ENCODE data around the gene NES.

Gene NES

DNA sequence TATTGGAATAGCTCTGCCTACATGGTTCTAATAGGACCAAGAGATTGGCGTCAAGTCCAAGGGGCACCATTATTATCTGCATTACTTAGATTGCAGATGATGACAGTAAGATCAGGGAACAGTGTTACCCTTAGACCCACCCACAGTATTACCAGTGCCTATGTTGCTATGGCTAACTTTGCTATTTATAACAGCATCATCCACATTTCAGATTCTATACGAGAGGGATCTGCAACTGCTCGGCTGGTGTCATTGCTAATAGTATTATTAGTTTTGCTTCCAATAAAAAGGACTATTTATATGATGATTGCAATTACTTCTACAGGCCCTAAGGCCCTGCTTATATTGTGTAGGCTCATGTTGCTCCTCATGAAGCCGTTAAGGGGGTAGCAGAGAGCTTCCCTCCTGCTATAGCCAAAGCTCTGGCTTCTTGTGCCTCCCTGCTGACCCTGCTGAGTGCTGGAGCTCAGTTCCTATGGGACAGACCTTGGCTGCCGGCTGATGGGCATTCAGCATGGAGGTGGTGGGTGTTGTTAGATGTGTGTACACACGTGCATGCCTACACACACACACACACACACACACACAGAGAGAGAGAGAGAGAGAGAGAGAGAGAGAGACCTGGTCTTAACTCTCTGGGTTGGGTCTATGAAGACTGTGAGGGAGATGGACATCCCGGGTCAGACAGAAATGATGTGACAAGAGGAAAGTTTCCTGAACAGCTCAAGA is 34.0 kb downstream of the NES start:
- H2AFZ ChIP-seq (ENCODE audit: low read length): no peak overlapping the region
- no peak overlapping the region for H3K4me2 ChIP-seq (ENCODE audit: low read length)
- H3K36me3 ChIP-seq (ENCODE audit: insufficient read depth, low read length): no peaks in the 10 kb centered on the region
- no peak for TF ChIP-seq EZH2 (IDR thresholded peaks at IDR 0.05; ENCODE audit: borderline replicate concordance, low read length)
- H3K9ac ChIP-seq (ENCODE audit: low read length): no peak overlapping the region
- H3F3A ChIP-seq (ENCODE audit: insufficient read depth, low read length): no peaks in the 10 kb centered on the region
- no peak overlapping the region for H3K27ac ChIP-seq (ENCODE audit: low read depth, low read length, poor library complexity, severe bottlenecking)
- H3K27me3 ChIP-seq (ENCODE audit: insufficient read depth, low read length): peaks cover 7% of the 10 kb centered on the region; the same call in 1 of the 2 replicates
- H3K4me3 ChIP-seq (ENCODE audit: low read depth, low read length, poor library complexity, severe bottlenecking): no peak overlapping the region
- no peaks in the 10 kb centered on the region for H3K4me1 ChIP-seq (ENCODE audit: insufficient read depth, low read length, severe bottlenecking)
- no peaks in the 10 kb centered on the region for H3K9me3 ChIP-seq (ENCODE audit: low read length)
- H3K9me2 ChIP-seq (ENCODE audit: low read depth, low read length): no peaks in the 10 kb centered on the region
- no peaks in the 10 kb centered on the region for H4K20me1 ChIP-seq (ENCODE audit: insufficient read depth, low read length)
- H3K79me2 ChIP-seq (ENCODE audit: insufficient read depth, low read length): no peaks in the 10 kb centered on the region

DNA sequence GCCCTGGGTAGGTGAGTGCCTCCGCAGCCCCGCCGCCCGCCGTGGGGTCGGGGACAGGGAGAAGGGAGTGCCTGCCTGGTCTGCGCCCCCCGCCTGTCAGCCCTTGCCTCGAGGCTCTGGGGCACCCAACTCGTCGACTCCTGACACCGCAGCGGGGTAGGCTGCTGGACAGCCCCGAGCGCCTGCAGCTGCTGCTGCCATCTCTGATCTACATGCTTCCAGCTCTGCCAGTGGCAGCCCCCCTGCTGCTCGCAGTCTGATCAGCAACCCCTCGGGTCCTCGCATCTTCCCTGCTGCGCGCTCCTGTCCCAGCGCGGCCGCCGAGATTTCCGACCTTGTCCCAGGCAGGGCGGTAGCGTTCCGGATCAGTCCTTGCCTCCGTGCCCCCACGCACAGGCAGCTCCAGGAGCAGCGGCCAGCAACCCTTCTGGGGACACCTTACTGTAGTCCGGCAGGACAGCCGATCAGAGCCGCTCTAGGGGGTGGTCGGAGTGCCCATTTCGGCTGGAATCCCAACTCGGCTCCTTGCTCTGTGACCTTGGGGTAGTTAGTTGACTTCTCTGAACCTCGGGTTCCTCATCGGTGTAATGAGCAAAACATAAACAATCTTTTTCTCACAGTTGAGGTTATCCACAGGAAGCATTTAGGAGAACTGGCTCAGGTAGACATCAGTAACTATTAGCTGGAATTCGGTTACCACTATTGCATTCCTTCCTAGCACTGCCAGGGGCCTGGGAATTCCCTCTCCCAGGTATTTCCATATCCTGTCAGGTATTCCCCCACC is 34.8 kb downstream of the NES start:
- Histone ChIP-seq H3K4me1 (ENCODE audit: insufficient read depth, low read length, severe bottlenecking) (no peaks in the 10 kb centered on the region), H3K27me3 (ENCODE audit: insufficient read depth, low read length) (peaks cover 7% of the 10 kb centered on the region; the same call in 1 of the 2 replicates), H3F3A (ENCODE audit: insufficient read depth, low read length) (no peaks in the 10 kb centered on the region), H3K9me2 (ENCODE audit: low read depth, low read length) (no peaks in the 10 kb centered on the region), H3K9ac (ENCODE audit: low read length) (no peak overlapping the region), H3K36me3 (ENCODE audit: insufficient read depth, low read length) (no peaks in the 10 kb centered on the region), H3K79me2 (ENCODE audit: insufficient read depth, low read length) (no peaks in the 10 kb centered on the region), H4K20me1 (ENCODE audit: insufficient read depth, low read length) (no peaks in the 10 kb centered on the region), H3K4me2 (ENCODE audit: low read length) (no peak overlapping the region), H3K27ac (ENCODE audit: low read depth, low read length, poor library complexity, severe bottlenecking) (no peak overlapping the region), H2AFZ (ENCODE audit: low read length) (no peak overlapping the region), H3K4me3 (ENCODE audit: low read depth, low read length, poor library complexity, severe bottlenecking) (no peak overlapping the region), H3K9me3 (ENCODE audit: low read length) (no peaks in the 10 kb centered on the region)
- TF ChIP-seq EZH2 (IDR thresholded peaks at IDR 0.05; ENCODE audit: borderline replicate concordance, low read length): no peak
- TF ChIP-seq, protein P1, sequence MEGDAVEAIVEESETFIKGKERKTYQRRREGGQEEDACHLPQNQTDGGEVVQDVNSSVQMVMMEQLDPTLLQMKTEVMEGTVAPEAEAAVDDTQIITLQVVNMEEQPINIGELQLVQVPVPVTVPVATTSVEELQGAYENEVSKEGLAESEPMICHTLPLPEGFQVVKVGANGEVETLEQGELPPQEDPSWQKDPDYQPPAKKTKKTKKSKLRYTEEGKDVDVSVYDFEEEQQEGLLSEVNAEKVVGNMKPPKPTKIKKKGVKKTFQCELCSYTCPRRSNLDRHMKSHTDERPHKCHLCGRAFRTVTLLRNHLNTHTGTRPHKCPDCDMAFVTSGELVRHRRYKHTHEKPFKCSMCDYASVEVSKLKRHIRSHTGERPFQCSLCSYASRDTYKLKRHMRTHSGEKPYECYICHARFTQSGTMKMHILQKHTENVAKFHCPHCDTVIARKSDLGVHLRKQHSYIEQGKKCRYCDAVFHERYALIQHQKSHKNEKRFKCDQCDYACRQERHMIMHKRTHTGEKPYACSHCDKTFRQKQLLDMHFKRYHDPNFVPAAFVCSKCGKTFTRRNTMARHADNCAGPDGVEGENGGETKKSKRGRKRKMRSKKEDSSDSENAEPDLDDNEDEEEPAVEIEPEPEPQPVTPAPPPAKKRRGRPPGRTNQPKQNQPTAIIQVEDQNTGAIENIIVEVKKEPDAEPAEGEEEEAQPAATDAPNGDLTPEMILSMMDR (IDR thresholded peaks at IDR 0.05; ENCODE audit: low read length): no peak

DNA sequence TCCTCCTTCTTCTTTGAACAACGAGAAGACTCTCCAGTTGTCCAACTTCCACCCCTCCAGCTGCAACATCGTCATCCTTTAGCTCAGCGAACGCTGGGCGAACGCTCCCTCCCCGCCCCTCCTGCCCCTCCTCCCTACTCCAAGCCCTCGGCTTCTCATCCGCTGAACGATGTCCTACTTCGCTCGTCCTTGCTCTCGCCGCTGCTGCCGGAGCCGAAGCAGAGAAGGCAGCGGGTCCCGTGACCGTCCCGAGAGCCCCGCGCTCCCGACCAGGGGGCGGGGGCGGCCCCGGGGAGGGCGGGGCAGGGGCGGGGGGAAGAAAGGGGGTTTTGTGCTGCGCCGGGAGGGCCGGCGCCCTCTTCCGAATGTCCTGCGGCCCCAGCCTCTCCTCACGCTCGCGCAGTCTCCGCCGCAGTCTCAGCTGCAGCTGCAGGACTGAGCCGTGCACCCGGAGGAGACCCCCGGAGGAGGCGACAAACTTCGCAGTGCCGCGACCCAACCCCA is 35.4 kb downstream of the NES start, which contains the start of gene BCAN:
Gene BCAN, plus strand, starts transcription at position 357 of the 504 bp plus-strand sequence. CDS start 3,938 bp downstream, outside the sequence.
- H3K4me1 ChIP-seq (ENCODE audit: insufficient read depth, low read length, severe bottlenecking): no peaks in the 10 kb centered on the region
- H3K4me3 ChIP-seq (ENCODE audit: low read depth, low read length, poor library complexity, severe bottlenecking): no peak within 1 kb of the TSS
- no peaks in the 10 kb centered on the region for H3K79me2 ChIP-seq (ENCODE audit: insufficient read depth, low read length)
- H2AFZ ChIP-seq (ENCODE audit: low read length): no peak within 1 kb of the TSS
- no peaks in the 10 kb centered on the region for H3F3A ChIP-seq (ENCODE audit: insufficient read depth, low read length)
- peaks cover 7% of the 10 kb centered on the region; the same call in 1 of the 2 replicates for H3K27me3 ChIP-seq (ENCODE audit: insufficient read depth, low read length)
- H3K27ac ChIP-seq (ENCODE audit: low read depth, low read length, poor library complexity, severe bottlenecking): no peak within 1 kb of the TSS
- no peak within 1 kb of the TSS for H3K9ac ChIP-seq (ENCODE audit: low read length)
- TF ChIP-seq, protein P1 (IDR thresholded peaks at IDR 0.05; ENCODE audit: low read length): no peak
- no peak for TF ChIP-seq EZH2 (IDR thresholded peaks at IDR 0.05; ENCODE audit: borderline replicate concordance, low read length)
- no peaks in the 10 kb centered on the region for H4K20me1 ChIP-seq (ENCODE audit: insufficient read depth, low read length)
- H3K9me3 ChIP-seq (ENCODE audit: low read length): no peaks in the 10 kb centered on the region
- no peak within 1 kb of the TSS for H3K4me2 ChIP-seq (ENCODE audit: low read length)
- H3K36me3 ChIP-seq (ENCODE audit: insufficient read depth, low read length): no peaks in the 10 kb centered on the region
- H3K9me2 ChIP-seq (ENCODE audit: low read depth, low read length): no peaks in the 10 kb centered on the region
